ENCODE results near the gene NAA30.

DNA sequence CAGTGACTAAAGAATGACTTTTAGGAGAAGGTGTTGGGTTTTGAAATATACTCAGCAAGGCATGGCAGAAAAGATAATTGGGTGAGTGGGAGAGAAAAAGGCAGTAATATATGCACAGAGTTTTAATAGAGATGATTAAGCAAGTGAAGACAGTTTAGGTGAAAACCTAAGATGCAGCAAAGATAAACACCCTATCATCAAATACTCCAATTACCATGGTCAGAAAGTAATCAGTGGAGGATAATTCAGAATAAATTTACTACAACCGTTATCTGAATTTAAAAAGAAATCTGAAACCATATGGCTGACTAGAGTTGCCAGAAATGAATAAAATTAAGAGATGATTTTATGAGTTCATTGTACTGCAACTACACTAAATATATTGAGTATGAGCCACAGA, 26.8 kb downstream of the NAA30 start:
- no peak for TF ChIP-seq EZH2 (IDR thresholded peaks at IDR 0.05; ENCODE audit: low read depth, low read length, severe bottlenecking)
- TF ChIP-seq, protein P1, sequence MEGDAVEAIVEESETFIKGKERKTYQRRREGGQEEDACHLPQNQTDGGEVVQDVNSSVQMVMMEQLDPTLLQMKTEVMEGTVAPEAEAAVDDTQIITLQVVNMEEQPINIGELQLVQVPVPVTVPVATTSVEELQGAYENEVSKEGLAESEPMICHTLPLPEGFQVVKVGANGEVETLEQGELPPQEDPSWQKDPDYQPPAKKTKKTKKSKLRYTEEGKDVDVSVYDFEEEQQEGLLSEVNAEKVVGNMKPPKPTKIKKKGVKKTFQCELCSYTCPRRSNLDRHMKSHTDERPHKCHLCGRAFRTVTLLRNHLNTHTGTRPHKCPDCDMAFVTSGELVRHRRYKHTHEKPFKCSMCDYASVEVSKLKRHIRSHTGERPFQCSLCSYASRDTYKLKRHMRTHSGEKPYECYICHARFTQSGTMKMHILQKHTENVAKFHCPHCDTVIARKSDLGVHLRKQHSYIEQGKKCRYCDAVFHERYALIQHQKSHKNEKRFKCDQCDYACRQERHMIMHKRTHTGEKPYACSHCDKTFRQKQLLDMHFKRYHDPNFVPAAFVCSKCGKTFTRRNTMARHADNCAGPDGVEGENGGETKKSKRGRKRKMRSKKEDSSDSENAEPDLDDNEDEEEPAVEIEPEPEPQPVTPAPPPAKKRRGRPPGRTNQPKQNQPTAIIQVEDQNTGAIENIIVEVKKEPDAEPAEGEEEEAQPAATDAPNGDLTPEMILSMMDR (IDR thresholded peaks at IDR 0.05; ENCODE audit: control extremely low read depth in 1 of 3, insufficient read depth in 1 of 3, low read depth in 1 of 3, low read length in 3 of 3) = no peak
- no peak for TF ChIP-seq RFX5 (IDR thresholded peaks at IDR 0.05; ENCODE audit: borderline replicate concordance, low read depth, low read length)
- TF ChIP-seq YY1 (IDR thresholded peaks at IDR 0.05; ENCODE audit: low read depth, low read length) = no peak
- TF ChIP-seq JUND (IDR thresholded peaks at IDR 0.05; ENCODE audit: low read length) = no peak
- no peak for TF ChIP-seq CBX8 (IDR thresholded peaks at IDR 0.05; ENCODE audit: borderline replicate concordance, low read depth, low read length)
- TF ChIP-seq KDM5A (IDR thresholded peaks at IDR 0.05; ENCODE audit: low read length) = no peak
- no peak for TF ChIP-seq RAD21 (IDR thresholded peaks at IDR 0.05 in 1 of 2, conservative IDR thresholded peaks at IDR 0.05 in 1 of 2; ENCODE audit: low read depth in 2 of 2, low read length in 2 of 2)
- no peak for TF ChIP-seq CREB1 (IDR thresholded peaks at IDR 0.05)
- TF ChIP-seq EP300 (IDR thresholded peaks at IDR 0.05; ENCODE audit: borderline replicate concordance in 1 of 2, low read depth in 2 of 2, low read length in 2 of 2) = no peak
- TF ChIP-seq CBX5 (IDR thresholded peaks at IDR 0.05; ENCODE audit: low read depth, low read length) = no peak
- no peak for TF ChIP-seq POLR2AphosphoS5 (IDR thresholded peaks at IDR 0.05; ENCODE audit: low read depth, low read length)
- no peak for TF ChIP-seq POLR2A (IDR thresholded peaks at IDR 0.05; ENCODE audit: control extremely low read depth in 1 of 2, low read depth in 2 of 2, low read length in 2 of 2)
- no peak for TF ChIP-seq EGR1 (IDR thresholded peaks at IDR 0.05; ENCODE audit: borderline replicate concordance, low read depth, low read length)

Measured in H1 (cell line).